GM12878 (cell line): ENCODE data around the gene USP4.

Experiments
- CTCF ChIP-seq, 3 experiments: IDR thresholded peaks in 2 of 3; conservative IDR thresholded peaks in 1 of 3; 2 replicates each; pipeline ENCODE4 v1.5.1; 2011; ENCODE audit warnings: low read depth in 3 of 3, low read length in 3 of 3, mild to moderate bottlenecking in 3 of 3, control low read depth in 2 of 3, moderate library complexity in 2 of 3, inconsistent platforms in 1 of 3, mixed read lengths in 1 of 3; ENCODE audit not compliant: control insufficient read depth in 2 of 3, insufficient read depth in 1 of 3; ENCODE audit errors: extremely low read depth in 1 of 3
- EZH2 ChIP-seq: IDR thresholded peaks from 2 replicates; pipeline ENCODE4 v1.6.1; 2012; ENCODE audit warnings: low read depth, mild to moderate bottlenecking, control low read depth, inconsistent platforms, low read length, borderline replicate concordance; ENCODE audit not compliant: control insufficient read depth
- ZBED1 ChIP-seq: IDR thresholded peaks from 2 replicates; pipeline ENCODE4 v1.6.1; 2016; ENCODE audit warnings: borderline replicate concordance
- TF ChIP-seq, protein P1 (sequence below): IDR thresholded peaks from 2 replicates; pipeline ENCODE4 v1.6.1; 2012; ENCODE audit warnings: low read depth, low read length, improper control_type of control experiment
- TF ChIP-seq, protein P2 (sequence below): fragments of 450-650 bp; IDR thresholded peaks from 2 replicates; pipeline ENCODE4 v1.6.1; 2016; ENCODE audit warnings: mild to moderate bottlenecking, moderate library complexity, borderline replicate concordance
- TF ChIP-seq, protein P3 (sequence below): fragments of 450-650 bp; IDR thresholded peaks from 2 replicates; pipeline ENCODE4 v1.6.1; 2017; ENCODE audit warnings: antibody characterized with exemption, mild to moderate bottlenecking, moderate library complexity

DNA sequence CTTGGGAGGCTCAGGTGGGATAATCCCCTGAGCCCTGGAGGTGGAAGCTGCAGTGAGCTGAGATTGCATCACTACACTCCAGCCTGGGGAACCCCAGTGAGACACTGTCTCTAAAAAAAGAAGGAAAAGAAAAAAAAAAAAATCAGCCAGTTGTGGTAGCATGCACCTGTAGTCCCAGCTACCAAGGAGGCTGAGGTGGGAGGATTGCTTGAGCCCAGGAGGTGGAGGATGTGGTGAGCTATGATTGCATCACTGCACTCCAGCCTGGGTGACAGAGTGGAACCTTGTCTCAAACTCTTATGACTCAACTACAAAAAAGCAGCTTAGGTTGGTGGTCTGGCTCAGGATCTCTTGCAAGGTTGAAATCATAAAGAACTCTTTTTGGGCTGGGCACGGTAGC, 37.6 kb upstream of the USP4 start:
- no peak for TF ChIP-seq ZBED1
- TF ChIP-seq EZH2 = no peak
- TF ChIP-seq, protein P1, sequence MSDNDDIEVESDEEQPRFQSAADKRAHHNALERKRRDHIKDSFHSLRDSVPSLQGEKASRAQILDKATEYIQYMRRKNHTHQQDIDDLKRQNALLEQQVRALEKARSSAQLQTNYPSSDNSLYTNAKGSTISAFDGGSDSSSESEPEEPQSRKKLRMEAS = no peak
- TF ChIP-seq, protein P2, sequence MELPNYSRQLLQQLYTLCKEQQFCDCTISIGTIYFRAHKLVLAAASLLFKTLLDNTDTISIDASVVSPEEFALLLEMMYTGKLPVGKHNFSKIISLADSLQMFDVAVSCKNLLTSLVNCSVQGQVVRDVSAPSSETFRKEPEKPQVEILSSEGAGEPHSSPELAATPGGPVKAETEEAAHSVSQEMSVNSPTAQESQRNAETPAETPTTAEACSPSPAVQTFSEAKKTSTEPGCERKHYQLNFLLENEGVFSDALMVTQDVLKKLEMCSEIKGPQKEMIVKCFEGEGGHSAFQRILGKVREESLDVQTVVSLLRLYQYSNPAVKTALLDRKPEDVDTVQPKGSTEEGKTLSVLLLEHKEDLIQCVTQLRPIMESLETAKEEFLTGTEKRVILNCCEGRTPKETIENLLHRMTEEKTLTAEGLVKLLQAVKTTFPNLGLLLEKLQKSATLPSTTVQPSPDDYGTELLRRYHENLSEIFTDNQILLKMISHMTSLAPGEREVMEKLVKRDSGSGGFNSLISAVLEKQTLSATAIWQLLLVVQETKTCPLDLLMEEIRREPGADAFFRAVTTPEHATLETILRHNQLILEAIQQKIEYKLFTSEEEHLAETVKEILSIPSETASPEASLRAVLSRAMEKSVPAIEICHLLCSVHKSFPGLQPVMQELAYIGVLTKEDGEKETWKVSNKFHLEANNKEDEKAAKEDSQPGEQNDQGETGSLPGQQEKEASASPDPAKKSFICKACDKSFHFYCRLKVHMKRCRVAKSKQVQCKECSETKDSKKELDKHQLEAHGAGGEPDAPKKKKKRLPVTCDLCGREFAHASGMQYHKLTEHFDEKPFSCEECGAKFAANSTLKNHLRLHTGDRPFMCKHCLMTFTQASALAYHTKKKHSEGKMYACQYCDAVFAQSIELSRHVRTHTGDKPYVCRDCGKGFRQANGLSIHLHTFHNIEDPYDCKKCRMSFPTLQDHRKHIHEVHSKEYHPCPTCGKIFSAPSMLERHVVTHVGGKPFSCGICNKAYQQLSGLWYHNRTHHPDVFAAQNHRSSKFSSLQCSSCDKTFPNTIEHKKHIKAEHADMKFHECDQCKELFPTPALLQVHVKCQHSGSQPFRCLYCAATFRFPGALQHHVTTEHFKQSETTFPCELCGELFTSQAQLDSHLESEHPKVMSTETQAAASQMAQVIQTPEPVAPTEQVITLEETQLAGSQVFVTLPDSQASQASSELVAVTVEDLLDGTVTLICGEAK = no peak
- TF ChIP-seq, protein P3, sequence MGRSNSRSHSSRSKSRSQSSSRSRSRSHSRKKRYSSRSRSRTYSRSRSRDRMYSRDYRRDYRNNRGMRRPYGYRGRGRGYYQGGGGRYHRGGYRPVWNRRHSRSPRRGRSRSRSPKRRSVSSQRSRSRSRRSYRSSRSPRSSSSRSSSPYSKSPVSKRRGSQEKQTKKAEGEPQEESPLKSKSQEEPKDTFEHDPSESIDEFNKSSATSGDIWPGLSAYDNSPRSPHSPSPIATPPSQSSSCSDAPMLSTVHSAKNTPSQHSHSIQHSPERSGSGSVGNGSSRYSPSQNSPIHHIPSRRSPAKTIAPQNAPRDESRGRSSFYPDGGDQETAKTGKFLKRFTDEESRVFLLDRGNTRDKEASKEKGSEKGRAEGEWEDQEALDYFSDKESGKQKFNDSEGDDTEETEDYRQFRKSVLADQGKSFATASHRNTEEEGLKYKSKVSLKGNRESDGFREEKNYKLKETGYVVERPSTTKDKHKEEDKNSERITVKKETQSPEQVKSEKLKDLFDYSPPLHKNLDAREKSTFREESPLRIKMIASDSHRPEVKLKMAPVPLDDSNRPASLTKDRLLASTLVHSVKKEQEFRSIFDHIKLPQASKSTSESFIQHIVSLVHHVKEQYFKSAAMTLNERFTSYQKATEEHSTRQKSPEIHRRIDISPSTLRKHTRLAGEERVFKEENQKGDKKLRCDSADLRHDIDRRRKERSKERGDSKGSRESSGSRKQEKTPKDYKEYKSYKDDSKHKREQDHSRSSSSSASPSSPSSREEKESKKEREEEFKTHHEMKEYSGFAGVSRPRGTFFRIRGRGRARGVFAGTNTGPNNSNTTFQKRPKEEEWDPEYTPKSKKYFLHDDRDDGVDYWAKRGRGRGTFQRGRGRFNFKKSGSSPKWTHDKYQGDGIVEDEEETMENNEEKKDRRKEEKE = no peak
- TF ChIP-seq CTCF (IDR thresholded peaks at IDR 0.05 in 2 of 3, conservative IDR thresholded peaks at IDR 0.05 in 1 of 3; ENCODE audit: control insufficient read depth in 2 of 3, extremely low read depth in 1 of 3, insufficient read depth in 1 of 3, low read depth in 3 of 3, low read length in 3 of 3) = no peak
